IPS-18c (cell line): ENCODE data around the gene LINC01488.

Experiments used
- H3K4me3 ChIP-seq: 2 replicates; pipeline ENCODE4 v1.7.0; 2013; ENCODE audit warnings: low read depth, mild to moderate bottlenecking, low read length, moderate library complexity; ENCODE audit not compliant: insufficient read depth
- H3K9me3 ChIP-seq: one replicate; pipeline ENCODE4 v1.6.1; 2013; ENCODE audit warnings: mild to moderate bottlenecking, low read length, moderate library complexity; ENCODE audit not compliant: control insufficient read depth, insufficient read depth

LINC01488 gene

GRCh38 chr11:69459848-69460539, 21.5 kb upstream of the LINC01488 start:
- H3K4me3 ChIP-seq = no peak overlapping the region
- no peaks in the 10 kb centered on the region for H3K9me3 ChIP-seq

DNA sequence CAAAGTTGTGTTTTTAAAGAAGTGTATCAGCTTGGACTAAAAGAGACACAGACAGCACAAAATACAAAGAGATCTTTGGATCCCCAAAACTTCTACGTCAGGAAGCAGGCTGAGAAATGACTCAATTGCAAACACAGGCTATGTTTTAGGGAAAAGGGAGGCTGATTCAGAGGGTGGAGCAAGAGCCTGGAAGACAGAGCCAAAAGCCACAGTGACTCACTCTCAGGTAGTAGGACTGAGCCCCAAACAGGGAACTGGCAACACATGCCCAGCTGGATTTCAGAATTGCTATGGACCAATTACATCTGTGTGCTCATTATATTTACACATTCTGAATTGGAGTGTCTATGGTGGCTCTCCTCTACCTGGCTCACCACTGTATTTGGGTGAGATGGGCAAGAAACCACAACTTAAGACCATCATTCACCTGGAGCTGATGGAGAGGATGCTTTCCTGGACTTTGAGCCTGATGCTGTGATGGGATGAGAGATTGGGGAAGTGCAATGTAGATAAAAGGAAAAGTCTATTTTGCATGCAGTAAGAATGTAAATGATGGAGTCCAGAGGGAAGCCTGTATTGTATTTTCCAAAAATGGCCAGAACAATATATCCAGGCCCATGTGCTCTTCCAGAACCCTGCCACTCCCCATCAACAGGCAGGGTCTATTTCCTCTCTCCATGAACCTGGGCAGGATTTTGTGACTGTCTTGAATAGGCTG, 20.8 kb upstream of the LINC01488 start:
- Histone ChIP-seq H3K9me3 (no peaks in the 10 kb centered on the region), H3K4me3 (no peak overlapping the region)

DNA sequence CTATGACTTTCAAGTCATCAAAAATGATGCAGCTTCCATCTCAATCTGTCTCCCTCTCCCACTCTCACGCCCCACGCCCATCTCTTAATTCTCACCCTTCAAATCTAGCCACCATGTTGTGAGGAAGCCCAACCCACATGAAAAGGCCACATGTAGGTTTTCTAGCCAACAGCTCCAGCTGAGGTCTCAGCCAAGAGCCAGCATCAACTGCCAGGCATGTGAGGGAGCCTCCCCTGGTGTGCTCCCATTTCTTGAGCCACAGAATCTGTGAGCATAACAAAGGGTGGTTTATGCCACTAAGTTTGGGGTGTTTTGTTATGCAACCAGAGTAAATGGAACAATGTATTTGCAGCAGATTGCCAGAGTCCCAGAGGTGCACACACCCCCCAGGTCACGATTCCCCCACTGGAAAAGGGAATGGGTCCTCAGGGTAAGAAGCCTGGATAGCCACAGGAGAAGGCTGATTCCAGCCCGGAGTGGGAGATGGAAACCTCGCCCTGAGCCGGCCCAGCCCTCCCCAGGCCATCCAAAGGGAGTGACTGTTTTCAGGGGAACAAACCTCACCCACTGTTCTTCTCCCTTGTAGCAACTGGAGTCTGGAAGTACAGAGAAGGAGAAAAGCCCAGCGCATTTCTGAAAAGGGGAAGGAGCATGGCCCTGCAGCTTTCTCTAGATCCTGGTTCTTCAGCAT, 20.0 kb upstream of the LINC01488 start:
- no peaks in the 10 kb centered on the region for H3K9me3 ChIP-seq
- no peak overlapping the region for H3K4me3 ChIP-seq

GRCh38 chr11:69462106-69462951, 19.1 kb upstream of the LINC01488 start:
- Histone ChIP-seq H3K9me3 (no peaks in the 10 kb centered on the region), H3K4me3 (no peak overlapping the region)

GRCh38 chr11:69463181-69463994, 18.1 kb upstream of the LINC01488 start:
- no peak overlapping the region for H3K4me3 ChIP-seq
- no peaks in the 10 kb centered on the region for H3K9me3 ChIP-seq

DNA sequence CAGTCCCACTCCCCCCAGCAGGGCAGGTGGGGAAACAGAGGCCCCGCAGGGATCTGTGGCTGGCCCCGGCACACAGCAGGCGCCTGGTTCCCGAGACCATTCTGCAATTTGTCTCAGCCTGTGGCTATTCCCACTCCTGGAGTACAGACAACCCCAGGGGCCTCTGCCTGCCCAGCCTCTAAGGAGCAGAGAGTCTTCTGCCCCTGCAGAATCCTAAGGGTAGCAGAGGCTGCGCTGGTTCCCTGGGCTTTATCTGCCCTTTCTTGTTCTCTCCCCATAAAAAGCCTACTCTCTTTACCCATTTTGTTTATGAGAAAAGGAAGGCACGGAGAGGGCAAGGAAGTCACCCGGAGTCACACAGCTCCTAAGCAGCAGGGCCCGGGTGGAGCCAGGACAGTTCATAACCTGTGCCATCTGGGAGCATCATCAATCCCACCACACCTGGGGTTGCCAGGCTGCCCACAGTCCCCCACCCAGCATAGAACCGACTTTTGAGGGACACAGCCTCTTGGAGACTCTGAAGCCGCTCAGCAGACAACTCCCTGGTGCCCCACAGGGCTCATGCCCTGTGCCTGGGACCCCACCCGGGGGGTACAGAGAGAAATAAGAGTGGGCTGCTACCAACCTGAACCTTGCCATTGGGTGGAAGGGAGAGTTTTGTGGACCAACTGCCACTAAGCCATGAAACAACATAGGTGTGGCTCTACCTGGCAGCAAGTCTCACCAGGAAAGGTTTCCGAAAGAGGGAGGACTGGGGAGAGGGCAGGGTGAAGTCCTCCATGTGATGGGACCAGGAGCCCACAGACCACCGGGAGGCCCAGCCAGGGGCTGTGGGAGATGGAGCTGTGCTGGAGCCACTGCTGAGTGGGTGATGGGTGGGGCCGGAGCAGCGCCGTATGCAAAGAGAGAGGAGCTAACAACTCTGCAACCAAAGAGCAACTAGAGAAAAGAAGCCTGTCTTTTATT, 17.2 kb upstream of the LINC01488 start:
- no peak overlapping the region for H3K4me3 ChIP-seq
- H3K9me3 ChIP-seq = no peaks in the 10 kb centered on the region

DNA sequence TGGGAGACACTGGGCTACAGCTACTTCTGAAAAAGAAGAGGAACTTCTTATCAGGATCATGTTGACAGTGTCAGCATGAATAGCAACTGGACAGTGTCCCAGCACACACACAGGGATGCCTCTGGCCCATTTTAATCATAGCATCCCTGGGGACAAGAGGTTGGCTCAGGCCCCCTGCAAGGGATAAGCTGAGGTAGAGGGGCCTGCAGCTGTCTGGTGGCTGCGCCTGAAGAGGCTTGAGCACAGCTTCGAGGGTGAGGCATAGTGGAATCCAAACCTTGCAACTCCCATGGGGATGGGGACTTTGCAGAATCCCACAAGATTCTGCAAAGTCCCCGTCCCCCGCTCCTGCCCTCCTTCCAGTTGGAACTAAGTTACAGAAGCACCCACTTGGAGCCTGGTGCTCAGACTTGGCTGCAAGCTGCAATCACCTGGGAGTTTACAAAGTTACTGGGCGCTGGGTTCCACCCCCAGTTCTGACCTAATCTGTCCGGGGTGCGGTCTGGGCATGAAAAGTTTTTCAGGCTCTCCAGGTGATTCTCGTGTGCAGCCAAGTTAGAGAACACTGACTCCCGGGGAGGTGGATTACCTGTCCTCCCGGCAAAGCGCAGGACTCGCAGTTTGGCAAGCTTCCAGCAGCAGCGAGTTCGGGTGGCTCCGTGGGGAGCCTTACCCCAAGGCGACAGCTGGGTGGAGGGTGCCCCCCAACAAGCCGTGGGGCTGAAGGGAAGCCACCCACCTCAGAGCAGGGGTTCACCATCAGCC, 16.0 kb upstream of the LINC01488 start:
- no peak overlapping the region for H3K4me3 ChIP-seq
- no peaks in the 10 kb centered on the region for H3K9me3 ChIP-seq

- Histone ChIP-seq H3K9me3 (no peaks in the 10 kb centered on the region), H3K4me3 (no peak overlapping the region)
These were observed 15.4 kb upstream of the LINC01488 start for GRCh38 chr11:69466039-69466438.

GRCh38 chr11:69467196-69467595, 14.3 kb upstream of the LINC01488 start:
- H3K9me3 ChIP-seq = no peaks in the 10 kb centered on the region
- no peak overlapping the region for H3K4me3 ChIP-seq

- H3K9me3 ChIP-seq = no peaks in the 10 kb centered on the region
These were observed 13.8 kb upstream of the LINC01488 start for GRCh38 chr11:69467646-69468045.

DNA sequence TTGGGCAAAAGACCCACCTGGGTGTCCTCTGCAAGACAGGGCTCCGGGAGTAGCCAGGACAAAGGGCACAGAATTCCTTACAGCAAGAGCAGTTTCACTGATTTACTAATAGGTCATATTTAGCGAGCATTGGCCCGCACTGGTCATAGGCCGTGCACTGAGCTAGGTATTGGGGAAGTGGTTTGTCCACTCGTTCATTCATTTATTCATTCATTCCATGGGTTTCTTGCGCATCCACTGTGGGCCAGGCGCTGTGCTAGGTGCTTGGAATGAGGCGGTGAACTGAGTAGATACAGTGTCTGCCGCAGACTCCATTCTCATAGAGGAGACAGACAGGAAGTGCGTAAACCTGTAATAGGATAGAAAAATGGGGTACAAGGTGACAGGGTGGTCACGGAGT, 13.2 kb upstream of the LINC01488 start:
- H3K4me3 ChIP-seq = no peak overlapping the region
- H3K9me3 ChIP-seq = no peaks in the 10 kb centered on the region

More at GRCh38 chr11:69467646-69468045, 13.8 kb upstream of the LINC01488 start:
- no peak overlapping the region for H3K4me3 ChIP-seq

GRCh38 chr11:69468911-69469885, 12.3 kb upstream of the LINC01488 start:
- no peaks in the 10 kb centered on the region for H3K9me3 ChIP-seq
- no peak overlapping the region for H3K4me3 ChIP-seq

GRCh38 chr11:69470301-69470700, 11.2 kb upstream of the LINC01488 start:
- Histone ChIP-seq H3K4me3 (no peak overlapping the region), H3K9me3 (peaks cover 2% of the 10 kb centered on the region)
